WI38 (cell line): Measurements from ENCODE around the gene KIAA1958.
A peak's percentile ranks its signal among the peaks of the same experiment; 100 is the strongest.
"Not testable (repeated sequence)": the region's sequence is repeated elsewhere in the genome, so short reads cannot be mapped to it uniquely, and the experiment has no call there.

ENCODE experiments used
- H3K4me3 ChIP-seq: 2 replicates; pipeline ENCODE4 v1.5.1; 2011; ENCODE audit warnings: low read depth, mild to moderate bottlenecking, control low read depth, low read length
- TF ChIP-seq, protein P1 (sequence below): IDR thresholded peaks from 2 replicates; pipeline ENCODE4 v1.5.1; 2012; ENCODE audit warnings: low read depth, mild to moderate bottlenecking, control low read depth, low read length

Gene KIAA1958

DNA sequence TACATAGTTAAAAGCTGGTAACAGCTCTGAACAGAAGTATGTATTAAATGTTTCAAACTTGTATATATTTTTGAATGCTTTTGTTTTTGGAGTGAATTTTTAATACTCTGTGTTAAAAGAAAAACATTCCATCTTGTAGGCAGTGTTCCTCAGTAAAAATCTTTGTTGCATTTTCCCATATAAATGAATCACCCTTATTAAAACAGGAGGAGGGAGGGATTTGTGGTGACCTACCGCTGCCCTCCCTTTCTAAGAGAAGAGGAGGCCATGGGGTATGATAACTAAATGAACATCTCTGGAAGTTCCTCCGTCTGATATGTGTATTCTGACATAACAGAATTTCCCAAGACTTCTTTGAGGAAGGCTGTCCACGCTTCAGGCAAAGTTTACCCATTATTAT is 177.9 kb downstream of the KIAA1958 start:
- TF ChIP-seq, protein P1, sequence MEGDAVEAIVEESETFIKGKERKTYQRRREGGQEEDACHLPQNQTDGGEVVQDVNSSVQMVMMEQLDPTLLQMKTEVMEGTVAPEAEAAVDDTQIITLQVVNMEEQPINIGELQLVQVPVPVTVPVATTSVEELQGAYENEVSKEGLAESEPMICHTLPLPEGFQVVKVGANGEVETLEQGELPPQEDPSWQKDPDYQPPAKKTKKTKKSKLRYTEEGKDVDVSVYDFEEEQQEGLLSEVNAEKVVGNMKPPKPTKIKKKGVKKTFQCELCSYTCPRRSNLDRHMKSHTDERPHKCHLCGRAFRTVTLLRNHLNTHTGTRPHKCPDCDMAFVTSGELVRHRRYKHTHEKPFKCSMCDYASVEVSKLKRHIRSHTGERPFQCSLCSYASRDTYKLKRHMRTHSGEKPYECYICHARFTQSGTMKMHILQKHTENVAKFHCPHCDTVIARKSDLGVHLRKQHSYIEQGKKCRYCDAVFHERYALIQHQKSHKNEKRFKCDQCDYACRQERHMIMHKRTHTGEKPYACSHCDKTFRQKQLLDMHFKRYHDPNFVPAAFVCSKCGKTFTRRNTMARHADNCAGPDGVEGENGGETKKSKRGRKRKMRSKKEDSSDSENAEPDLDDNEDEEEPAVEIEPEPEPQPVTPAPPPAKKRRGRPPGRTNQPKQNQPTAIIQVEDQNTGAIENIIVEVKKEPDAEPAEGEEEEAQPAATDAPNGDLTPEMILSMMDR = no peak
- H3K4me3 ChIP-seq = no peak overlapping the region

DNA sequence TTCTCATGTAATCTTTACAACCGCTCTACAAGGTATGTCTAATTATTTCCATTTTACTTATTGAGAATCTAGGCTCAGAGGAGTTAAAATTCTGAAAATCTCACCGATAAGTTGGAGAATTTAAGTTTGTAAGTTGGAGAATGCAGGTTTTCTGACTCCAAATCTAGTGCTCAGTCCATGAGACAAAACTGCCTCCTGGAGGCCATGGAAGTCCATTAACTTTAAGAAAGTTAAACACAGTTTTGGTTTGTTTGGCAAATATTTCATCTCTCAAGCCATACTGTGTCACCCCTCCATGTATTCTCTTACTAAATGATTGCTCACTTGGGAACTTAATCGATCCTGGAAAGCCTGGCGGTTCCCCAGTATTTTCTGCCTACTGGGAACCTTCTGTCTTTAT is 178.7 kb downstream of the KIAA1958 start:
- TF ChIP-seq, protein P1 = peak; percentile 19; the same call in 1 of the 2 replicates
- H3K4me3 ChIP-seq = no peak overlapping the region

DNA sequence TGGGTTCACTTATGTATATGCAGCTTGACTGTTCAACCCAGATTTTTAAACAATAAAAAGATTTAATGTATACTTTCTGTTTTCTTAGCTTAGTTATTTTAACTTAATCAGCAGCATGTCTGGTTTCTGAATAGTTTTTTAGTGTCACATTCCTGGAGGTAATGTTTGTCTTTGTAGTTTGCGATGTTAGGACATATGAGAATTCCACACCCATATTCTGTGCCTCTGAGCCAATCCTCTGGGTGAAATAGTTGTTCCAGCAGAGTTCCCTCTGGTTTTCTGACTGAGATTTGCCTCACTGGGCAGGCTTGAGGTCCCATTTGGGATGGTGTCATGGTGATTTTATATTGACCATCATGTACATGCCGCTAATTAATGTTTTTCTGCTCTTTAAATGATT is 182.7 kb downstream of the KIAA1958 start:
- H3K4me3 ChIP-seq = no peak overlapping the region
- TF ChIP-seq, protein P1 = no peak

DNA sequence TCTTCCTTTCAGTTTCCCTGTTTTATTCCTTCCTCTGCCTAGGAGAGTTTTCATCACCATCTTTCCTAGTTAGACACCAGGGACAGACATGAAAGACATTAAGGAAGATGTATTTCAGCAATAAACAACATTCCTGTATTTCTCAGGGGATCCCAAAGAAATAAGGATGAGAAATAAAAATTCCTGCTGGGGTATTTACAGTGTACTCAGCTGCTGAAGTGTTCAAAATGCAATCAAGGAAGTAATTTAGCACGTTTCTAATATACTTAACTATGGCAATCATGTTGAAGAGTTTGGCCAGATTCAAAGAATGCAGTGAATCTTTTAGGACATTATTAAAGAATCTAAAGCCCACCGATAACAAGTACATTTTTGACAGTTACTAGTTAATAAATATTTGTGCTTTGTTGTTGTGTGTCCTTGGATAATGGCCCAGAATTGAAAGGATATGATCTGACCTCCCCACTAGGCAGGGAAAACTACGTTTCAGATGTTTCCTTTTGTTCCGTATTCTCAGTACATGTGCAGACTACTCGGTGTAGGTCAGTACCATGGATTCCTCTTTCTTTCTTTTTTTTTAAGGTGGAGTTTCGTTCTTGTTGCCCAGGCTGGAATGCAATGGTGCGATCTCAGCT is 184.5 kb downstream of the KIAA1958 start:
- TF ChIP-seq, protein P1 = no peak
- no peak overlapping the region for H3K4me3 ChIP-seq

DNA sequence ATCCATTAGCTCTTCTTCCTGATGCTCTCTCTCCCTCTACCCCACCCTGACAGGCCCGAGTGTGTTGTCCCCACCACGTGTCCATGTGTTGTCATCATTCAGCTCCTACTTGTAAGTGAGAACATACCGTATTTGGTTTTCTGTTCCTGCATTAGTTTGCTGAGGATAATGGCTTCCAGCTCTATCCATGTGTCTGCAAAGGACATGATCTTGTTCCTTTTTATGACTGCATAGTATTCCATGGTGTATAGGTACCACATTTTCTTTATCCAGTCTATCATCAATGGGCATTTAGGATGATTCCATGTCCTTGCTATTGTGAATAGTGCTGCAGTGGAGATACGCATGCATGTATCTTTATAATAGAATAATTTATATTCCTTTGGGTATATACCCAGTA is 186.6 kb downstream of the KIAA1958 start:
- not testable (repeated sequence) for H3K4me3 ChIP-seq

DNA sequence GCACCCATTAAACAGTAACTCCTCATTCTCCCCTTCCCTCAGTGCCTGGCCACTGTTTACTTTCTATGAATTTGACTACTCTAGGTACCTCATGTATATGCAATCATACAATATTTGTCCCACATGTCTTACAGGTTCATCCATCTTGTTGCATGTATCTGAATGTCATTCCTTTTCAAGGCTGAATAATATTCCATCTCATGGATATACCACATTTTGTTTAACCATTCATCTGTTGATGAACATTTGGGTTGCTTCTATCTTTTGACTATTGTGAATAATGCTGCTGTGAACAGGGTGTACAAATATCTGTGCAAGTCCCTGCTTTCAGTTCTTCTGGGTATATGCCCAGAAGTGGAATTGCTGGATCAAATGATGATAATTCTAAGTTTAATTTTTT is 190.4 kb downstream of the KIAA1958 start:
- no peak overlapping the region for H3K4me3 ChIP-seq
- TF ChIP-seq, protein P1 = no peak

DNA sequence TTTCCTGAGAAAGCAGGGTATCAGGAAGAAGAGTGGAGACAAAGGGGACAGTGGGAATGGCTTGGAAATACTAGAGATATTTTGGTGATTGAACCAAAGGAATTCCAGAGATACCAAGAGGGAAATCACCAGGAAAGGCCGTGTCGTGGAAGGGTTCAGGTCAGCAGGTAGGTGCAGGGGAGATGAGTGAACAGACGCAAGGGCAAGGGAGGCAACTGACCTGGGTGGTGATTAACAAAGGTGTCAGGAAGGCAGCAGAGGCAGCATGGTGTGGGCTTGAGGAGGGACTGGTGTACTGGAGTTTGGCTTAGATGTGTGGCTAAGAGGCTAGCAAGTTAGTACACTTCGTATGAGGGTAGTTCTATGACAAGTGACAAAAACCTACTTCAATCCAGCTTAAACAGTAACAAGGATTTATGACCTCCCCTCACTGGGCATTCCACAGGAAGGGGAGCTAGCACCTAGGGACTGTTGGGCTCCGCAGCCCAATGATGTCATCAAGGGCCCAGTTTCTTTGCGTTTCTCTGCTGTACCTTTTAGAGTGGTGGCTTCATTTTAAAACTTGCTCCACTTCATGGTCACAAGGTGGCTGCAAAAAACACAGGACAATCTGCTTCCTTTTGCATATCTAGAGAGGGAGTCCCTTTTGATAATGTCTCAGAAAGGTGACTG is 194.2 kb downstream of the KIAA1958 start:
- TF ChIP-seq, protein P1 = no peak
- no peak overlapping the region for H3K4me3 ChIP-seq
